Inferior parietal cortex (tissue), 1 donor: Measurements from ENCODE around the gene COL23A1.

Experiments used
- DNase-seq: peaks from one replicate; pipeline ENCODE4 v3.0.0-alpha.2; 2016; ENCODE audit errors: extremely low spot score

Gene COL23A1

DNA sequence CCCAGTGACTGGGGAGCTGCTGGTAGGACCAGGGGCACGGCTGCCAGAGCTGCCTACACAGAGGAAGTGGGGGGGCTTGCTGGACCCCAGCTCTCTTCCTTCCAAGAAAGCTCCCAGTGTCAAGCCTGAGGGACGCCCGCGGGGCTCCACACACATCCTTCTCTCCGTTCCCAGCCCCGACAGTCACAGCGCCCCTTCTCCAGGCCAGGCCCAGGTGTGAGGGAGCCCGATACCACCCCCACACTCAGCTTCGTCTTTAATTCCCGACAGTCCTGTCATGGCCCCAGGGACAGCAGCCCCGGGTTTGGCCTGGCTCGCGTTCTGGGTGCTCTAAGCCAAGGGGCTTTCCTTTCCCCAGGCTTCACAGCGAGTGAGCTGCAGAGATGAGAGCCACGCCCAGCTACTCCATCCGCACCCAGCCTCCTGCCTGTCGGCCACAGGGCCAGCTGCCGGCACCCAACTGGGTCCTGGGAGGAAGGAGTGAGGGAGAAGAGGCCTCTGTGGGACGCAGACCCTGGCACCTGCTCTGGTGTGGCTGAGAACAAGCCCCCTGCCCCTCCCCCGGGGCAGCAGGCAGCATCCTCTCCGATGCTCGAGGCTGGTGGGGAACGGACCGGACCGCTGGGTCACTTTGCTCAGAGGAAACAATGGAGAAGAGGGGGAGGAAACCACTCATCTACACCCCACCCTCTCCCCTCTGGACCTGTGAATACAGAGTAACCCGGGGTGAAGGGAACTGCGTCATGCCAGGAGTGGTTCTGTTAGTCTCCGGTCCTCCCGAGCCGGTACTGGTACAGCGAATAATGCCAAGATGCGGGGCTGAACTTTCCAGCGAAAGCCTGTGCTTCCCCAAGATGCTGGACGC lies 303.7 kb downstream of the COL23A1 start:
- DNase-seq: no peak

DNA sequence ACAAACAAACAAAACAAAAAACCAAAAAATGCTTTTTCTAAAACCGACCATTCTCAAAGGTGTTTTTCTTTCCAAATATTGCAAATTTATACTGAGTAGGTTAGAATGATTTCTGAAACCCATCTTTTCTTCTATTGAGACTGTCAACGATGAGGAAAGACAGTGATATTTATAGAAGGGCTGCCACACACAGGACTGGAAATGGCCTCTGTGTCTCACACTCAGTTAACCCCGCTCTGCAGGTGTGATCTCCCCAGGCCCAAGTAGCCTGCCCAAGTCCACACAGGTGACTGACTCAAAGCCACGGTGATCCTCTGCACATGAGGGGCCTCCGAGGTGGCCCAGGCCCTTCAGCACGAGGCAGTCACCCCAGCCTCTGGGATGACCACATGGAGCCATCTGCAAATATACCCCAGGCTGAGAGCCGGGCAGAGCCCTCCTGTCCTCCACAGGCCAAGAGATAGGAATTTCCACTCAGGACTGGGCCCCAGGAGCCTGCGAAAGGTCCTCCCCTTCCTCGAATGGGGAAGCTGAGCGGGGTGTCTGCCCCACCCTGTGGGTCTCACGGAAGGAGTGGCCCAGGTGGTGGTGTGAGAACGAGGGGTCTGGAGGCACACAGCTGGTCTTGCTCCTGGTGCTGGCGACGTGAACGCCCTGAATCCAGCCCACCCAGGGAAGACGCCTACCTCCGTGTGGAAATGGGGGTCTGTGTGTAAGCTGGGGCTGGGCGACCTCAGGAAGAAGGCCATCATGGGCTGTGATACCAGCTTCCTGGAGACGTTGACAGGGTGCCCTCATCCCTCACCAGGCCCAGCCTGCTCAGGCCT lies 304.6 kb downstream of the COL23A1 start:
- no peak for DNase-seq

- DNase-seq: no peak
Measured at GRCh38 chr5:178284996-178285395, 305.2 kb downstream of the COL23A1 start.

- DNase-seq: no peak
Measured at GRCh38 chr5:178284093-178284675, 306.0 kb downstream of the COL23A1 start.

DNA sequence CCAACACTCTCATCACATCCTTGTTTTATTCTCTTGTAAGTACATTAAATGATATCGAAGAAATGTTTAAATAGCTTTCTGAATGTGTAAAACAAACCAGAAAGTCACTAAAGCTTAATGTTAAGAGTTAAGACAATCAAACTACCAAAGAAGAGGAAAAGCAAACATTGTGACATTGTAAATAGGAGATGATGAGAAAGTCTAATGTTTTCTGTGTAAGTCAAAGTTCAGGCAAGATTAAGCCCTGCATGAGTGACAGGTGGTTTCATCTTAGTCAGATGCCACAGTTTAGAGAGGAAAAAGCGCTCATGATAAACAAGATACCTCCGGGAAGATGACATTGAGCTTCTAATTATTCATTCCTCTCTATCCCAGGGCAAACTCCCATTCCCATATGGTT lies 306.7 kb downstream of the COL23A1 start:
- DNase-seq: no peak

DNA sequence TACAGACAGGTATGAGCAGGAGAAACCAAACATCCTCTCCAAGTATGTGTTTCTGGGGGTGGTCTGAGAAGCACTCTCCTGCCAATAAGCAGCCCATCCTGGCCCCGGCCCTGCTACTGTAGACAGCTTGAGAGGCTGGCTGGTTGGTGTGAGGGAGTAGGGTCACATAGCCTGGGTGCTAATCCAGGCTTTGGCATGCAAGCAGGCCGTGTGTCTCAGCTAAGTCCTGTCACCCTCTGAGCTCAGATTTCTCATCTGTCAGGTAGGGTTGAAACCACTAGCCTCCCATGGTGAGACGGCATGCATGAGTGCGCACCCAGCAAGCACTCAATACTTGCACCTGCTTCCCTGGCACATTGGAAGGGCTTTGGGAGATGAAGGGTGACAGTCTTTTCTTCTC lies 307.8 kb downstream of the COL23A1 start:
- no peak for DNase-seq

DNA sequence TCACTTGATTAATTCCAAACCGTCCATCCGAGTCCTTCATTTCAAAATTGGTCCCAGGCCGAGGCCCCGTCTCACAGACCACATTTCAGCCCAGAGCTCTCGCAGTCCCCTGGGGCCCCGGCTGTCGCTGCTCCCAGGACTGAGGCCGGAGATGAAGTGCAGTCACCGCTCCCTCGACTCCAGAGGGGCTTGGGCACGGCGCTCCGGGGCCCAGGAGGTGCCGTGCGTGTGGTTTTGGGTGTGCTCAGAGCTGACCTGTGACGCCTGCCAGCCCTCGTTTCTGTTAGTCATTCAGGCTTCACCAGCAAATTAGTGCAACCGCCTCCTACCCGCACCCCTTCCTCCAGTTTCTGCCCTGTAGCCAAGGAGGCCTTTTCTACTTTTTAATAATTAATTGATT lies 308.9 kb downstream of the COL23A1 start:
- no peak for DNase-seq

- no peak for DNase-seq
Measured at GRCh38 chr5:178280631-178281030, 309.6 kb downstream of the COL23A1 start.

DNA sequence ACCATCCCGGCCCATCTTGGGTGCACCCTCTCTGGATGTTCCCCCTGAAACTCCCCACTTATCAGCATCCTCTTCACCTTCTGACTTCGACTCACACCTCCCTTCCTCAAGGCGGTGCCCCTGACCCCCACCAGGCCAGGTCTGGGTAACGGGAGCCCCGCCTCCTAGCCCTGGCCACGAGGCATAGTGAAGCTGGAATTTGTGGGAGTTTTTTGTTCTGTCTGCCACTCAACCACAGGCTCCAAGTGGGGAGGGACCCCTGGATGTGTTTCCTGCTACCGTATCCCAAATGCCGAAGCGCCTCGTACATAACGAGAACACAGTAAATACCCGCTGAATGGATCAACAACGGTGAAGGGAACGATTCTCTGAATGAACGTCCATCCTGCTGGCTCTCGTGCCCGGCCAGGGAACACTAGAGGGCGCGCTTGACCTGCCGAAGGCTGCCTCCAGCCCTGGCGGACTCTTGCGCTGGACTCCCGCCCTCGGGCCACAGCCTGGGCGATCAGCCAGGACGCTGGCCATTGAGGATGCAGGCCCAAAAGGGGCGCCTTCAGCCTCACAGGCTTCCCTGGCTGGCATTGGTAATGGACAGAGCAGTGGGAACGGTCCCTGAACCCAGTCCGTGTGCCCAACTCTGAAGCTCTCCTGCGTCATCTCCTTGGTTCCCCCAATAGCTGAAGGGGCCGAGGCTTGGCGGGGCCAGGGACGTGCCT lies 310.3 kb downstream of the COL23A1 start:
- DNase-seq: peak; percentile 91

DNA sequence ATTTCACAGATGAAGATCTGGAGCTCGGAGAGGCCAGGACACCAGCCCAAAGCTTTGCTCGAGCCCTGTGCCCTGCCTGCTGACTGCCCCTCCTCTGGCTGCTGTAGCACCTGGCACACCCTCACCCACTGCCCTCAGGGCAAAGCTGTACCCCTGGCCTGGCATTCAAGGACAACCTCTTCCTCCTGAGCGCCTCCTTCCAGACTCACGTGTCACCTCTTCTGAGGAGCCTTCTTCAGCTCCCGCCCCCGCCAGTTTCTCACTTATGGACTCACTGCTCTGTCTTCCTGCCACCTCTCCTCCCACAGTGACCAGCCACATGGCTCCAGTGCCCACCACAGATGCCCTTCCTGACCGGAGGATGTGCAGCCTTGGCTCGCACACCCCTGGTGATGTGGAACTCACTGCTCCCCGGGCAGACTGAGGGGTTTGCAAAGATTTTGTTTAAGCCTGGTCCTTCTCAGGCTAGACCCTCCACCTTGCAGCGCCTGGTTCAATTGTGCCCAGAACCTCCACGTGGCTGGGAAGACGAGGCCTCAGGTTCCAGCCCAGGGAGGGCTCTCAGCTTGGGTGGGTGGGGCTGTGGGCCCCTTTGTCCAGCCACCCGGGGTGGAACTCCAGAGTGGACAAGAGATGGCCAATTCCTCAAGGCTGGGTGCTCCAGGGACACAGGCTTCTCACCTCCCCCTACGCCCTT lies 311.0 kb downstream of the COL23A1 start:
- DNase-seq: no peak

- no peak for DNase-seq
Measured at GRCh38 chr5:178278358-178279023, 311.7 kb downstream of the COL23A1 start.

GRCh38 chr5:178277866-178278265 lies 312.3 kb downstream of the COL23A1 start:
- no peak for DNase-seq

GRCh38 chr5:178277346-178277745 lies 312.8 kb downstream of the COL23A1 start:
- DNase-seq: no peak

DNA sequence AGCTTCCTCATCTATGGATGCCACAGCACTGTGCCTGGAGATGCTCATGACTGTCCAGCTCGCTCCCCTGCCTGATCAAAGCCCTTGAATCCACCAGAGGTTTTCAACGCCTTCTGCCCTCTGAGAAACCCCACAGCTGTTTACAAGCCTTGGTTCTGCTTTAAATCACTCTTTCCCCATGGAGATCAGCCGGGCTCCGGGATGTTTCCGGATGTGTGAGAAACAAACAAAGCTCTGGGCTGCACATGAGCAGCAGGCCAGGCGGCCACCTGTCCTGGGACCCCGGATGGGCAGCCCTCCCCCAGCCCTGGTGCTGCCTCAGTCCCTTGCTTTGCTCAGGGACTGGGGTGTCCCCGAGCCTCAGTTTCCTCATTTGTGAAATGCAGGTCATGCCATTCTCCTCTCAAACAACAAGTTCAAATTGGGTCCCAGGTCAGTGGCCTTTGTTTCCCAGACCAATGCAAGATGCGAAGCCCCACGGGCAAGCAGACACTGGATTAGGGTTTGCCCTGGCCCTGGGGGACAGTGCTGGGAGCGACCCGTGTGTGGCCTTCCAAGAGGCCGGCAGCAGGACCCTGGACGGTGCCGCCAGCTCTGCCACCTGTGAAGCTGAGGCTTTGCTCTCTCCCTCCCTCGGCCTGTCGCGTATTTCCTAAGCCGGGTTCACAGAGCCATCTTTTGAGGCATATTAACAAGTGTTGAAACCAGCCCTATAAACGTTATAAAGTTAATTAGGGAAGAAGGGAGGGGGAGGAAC lies 315.2 kb downstream of the COL23A1 start:
- no peak for DNase-seq

DNA sequence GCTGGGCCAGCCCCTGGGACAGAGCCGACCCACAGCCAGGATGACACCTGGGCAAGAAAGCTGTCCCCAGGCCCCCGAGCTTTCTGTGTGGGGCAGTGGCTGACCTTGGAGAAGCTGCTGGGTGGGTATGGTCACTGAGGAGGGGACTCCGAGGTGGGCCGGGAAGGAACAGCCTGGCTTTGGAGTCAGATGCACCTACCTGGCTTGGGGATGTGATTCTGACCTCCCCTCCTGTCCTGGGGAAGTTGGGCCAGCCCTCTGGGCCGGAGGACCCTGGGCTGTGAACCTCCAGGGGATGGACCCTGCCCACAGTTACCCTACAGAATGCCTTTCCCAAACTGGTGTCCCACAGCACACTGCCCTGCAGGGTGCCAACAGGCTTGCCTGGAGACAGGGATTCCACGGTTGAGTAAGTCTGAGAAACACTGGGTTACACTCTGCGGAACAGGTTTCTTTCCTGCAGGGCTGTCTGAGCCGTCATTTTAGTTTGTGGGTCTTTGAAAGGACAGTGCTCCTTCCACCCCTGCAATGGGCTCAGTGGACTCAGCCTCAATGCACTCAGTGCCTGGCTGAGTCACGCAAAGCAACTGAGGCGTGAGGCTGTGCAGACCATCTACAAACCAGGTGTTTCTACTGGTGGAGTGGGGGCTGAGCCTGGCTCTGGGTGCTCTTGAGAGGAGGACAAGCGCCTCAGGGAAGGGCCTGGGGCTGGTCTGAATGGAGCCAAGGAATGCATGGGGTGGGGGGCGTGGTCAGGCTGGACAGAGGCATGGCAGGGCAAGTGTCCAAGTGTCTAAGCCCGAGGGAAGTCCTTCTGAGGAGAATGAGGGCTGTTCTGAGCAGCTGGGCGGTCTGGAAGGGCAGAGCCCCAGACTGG lies 316.3 kb downstream of the COL23A1 start:
- DNase-seq: no peak

- DNase-seq: no peak
Measured at GRCh38 chr5:178273041-178273440, 317.2 kb downstream of the COL23A1 start.

- no peak for DNase-seq
Measured at GRCh38 chr5:178272591-178272990, 317.6 kb downstream of the COL23A1 start.

- no peak for DNase-seq
Measured at GRCh38 chr5:178271726-178272479, 318.3 kb downstream of the COL23A1 start.
